CD4-positive, alpha-beta T cell treated with Interferon alpha-2 for 1 hour (primary cell): ENCODE results near the gene ZNF22.
A peak's percentile ranks its signal among the peaks of the same experiment; 100 is the strongest.

ENCODE experiments used
- DNase-seq, 2 donors: peaks; one replicate each; pipeline ENCODE4 v3.0.0-alpha.2; 2020 to 2022

Gene ZNF22

GRCh38 chr10:44965651-44966097, 35.0 kb upstream of the ZNF22 start:
- no peak for DNase-seq

GRCh38 chr10:44966129-44966815, 34.5 kb upstream of the ZNF22 start:
- no peak for DNase-seq

DNA sequence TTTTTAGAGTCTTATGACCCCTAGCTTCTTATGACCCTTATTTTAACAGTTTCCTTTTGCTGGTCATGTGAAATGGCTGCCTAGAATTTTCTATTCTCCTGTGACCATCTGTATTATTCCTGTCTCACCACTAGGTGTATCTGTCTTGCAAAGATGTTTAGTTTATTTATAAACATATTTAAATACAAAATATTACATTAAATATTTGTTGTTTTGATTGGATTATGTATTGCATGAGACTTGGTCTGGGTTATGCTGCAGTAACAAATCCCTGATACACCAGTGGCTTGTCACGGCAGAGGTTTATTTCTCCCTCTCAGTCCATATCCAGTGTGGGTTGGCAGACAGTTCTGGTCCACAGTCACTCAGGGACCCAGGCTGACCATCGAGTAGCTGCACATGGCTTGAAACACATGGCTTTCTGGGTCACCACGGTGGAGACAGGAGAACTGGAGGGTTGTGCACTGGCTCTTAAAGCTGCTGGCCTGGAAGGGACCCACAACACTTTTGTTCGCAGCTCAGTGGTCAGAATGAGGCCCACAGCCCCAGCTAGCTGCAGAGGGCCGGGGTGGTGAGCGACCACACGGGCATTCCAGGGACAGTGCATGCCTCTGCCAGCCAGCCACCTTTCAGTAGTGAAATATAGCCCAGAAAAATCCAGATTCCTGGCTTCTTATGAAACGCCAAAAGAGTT, 33.8 kb upstream of the ZNF22 start:
- no peak for DNase-seq

GRCh38 chr10:44967616-44968015, 33.1 kb upstream of the ZNF22 start:
- no peak for DNase-seq

- DNase-seq = peak; percentile 24 to 60
Observed at GRCh38 chr10:44968091-44968490, 32.6 kb upstream of the ZNF22 start.

GRCh38 chr10:44968500-44969400, 32.0 kb upstream of the ZNF22 start:
- peak in 1 of 2 donors; percentile 50 for DNase-seq

GRCh38 chr10:44969854-44970253, 30.9 kb upstream of the ZNF22 start:
- no peak for DNase-seq

DNA sequence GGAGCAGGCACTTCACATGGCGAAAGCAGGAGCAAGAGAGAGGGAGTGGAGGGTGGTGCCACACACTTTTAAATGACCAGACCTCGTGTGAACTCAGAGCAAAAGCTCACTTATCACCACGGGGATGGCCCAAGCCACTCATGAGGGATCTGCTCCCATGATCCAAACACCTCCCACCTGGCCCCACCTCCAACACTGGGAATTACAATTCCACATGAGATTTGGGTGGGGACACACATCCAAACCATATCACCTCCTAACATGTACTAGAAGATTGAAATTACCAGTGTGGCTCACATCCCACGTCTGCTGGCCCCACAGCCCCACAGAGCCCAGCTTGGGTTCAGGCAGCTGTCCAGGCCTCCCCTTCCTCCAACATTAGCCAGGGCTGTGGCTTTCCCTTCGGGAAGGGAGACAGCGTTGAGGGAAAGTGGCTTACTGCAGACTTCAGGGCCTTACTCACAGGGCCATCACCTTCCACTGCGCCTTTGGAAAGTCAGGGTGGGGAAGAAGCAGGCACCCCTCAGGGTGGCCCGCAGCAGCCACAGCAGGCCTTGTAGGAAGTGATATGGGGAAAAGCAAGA, 29.8 kb upstream of the ZNF22 start:
- no peak for DNase-seq

DNA sequence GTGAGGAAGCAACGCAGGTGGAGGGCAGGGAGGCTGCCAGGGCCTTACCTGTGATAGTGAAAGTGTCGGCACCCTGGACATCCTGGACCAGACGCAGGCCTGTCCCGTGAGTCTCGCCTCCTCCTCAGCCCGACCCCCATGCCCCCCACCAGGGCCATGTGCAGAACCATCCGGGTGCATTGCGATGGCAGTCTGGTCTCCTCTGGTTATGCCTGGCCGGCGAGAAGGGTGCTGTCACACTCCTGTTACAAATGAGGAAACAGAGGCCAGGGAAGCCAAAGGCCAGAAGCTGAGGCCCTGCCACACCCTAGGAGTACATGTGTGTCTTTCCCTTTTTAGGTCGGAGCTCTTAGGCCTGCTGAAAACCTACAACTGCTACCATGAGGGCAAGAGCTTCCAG, 29.3 kb upstream of the ZNF22 start:
- DNase-seq = no peak

DNA sequence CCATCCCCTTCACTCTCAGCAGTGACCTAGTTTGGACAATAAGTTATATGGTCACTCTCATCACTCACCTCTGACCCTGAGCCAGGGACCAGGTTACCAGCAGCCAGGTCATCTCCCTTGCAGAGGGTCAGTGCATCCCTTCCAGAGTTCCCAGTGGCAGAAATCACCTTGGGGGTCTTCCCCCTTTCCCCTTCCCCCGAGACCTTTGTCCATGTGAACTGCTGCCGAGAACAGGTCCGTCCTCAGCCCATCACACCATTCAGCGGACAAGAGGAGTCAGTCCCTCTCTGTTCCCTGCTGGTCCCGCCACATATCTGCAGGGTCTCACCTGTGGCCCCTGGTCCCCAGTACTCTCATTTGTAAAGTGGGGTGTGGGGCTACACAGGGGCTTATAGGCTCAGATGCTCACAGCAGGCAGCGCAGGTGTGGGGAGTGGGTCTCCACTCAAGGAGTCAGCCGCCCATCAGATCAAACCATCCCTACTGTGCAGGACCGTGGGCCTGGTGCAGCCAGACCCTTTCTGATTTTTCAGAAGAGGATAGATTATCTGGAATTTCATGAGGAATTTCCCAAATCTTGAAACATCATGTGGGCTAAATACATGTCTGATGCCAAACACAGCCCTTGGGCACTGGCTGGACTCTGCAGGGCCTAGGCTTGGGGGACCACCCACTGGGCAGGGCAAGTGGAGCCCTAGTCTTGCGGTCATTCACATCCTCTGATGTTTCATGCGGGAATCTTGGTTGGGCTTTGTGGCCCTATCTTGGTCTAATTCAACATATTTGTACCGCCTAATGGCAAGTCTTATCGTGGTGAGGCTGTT, 28.6 kb upstream of the ZNF22 start:
- no peak for DNase-seq

DNA sequence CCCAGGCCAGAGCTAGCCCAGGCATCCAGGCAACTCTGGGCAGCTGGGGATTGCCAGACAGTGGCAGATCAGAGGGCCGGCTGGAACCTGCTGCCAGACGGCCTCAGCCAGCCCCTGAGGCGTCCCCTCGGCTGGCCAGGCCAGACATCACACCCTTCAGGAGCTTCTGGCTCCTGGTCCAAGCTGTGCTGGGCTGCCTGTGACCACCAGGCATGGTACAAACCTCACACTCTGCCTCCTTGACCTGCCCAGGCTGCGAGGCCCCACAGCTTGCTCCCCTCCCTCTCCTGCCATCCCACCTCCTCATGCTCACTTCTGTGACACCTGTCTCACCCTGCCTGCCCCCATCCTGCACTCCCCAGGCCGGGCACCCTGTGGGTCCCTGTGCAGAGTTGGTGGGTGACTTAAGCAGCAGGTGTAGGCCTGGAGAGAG, 27.8 kb upstream of the ZNF22 start:
- DNase-seq = no peak

GRCh38 chr10:44973323-44974081, 27.2 kb upstream of the ZNF22 start:
- no peak for DNase-seq

GRCh38 chr10:44974082-44974627, 26.6 kb upstream of the ZNF22 start:
- DNase-seq = no peak

DNA sequence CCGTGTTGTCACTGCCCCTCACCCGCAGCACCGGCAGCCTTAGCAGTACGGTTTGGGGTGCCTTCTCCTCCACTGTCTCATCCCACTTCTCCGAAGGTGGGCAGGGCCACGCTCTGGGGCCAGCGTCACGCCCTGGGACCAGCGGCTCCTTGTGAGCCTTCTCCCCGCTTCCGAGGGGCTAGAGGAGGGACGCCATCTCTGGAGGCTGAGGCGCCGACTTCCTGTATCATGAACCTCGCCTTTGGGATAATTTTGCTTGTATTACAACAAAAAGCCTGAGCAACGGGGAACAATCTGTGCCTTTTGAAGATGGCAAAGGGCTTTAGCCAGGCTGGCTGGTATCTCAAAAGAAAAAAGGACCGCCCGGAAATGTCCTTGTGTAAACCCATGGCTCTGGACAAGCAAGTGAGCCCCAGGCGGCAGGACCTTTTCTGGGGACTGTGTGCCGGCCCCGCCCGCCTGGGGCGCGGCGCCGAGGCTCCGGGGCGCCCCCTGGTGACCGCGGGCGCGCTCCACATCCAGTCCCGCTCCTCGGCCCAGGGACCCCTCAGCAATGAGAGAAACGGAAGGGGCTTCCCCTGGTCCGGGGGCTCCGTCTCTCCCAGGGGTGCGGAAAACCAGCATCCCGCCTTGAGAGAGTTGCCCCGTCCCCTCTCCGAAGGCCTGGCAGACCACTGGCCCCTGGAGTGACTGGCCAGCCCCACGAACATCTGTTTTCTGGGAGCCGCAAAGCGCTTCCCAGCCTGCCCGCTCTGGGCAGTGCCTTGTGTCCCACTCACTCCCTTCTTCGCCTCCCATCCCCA, 25.9 kb upstream of the ZNF22 start:
- DNase-seq = peak; percentile 54 to 71

GRCh38 chr10:44975431-44976331, 25.0 kb upstream of the ZNF22 start:
- no peak for DNase-seq

GRCh38 chr10:44976352-44977198, 24.1 kb upstream of the ZNF22 start:
- DNase-seq = no peak

GRCh38 chr10:44977287-44978212, 23.2 kb upstream of the ZNF22 start:
- no peak for DNase-seq
